Colon (tissue), 2 donors: Measurements from ENCODE around the gene DYRK1A.
A peak's percentile ranks its signal among the peaks of the same experiment; 100 is the strongest.

Source experiments
- FAIRE-seq: peaks from 2 replicates; lab custom pipeline; 2012; peaks lifted over from hg19 to GRCh38; lab: Jason Lieb, UNC
- donor health status: control.
- donor health status: control.

The DYRK1A gene

GRCh38 chr21:37419228-37419906 lies 52.8 kb downstream of the DYRK1A start:
- no peak for FAIRE-seq

- no peak for FAIRE-seq
Observed at GRCh38 chr21:37421306-37421705, 54.7 kb downstream of the DYRK1A start.

- FAIRE-seq, result no peak
Observed at GRCh38 chr21:37422382-37422781, 55.8 kb downstream of the DYRK1A start.

- no peak for FAIRE-seq
Observed at GRCh38 chr21:37423103-37423502, 56.5 kb downstream of the DYRK1A start.

GRCh38 chr21:37424396-37424795 lies 57.8 kb downstream of the DYRK1A start:
- no peak for FAIRE-seq

- peak; percentile 60 for FAIRE-seq
Observed at GRCh38 chr21:37425001-37425400, 58.4 kb downstream of the DYRK1A start.

- FAIRE-seq, result no peak
Observed at GRCh38 chr21:37425684-37426083, 59.1 kb downstream of the DYRK1A start.

- FAIRE-seq, result no peak
Observed at GRCh38 chr21:37427221-37427620, 60.6 kb downstream of the DYRK1A start.

- FAIRE-seq, result no peak
Observed at GRCh38 chr21:37429356-37429755, 62.8 kb downstream of the DYRK1A start.

GRCh38 chr21:37430184-37430821 lies 63.7 kb downstream of the DYRK1A start:
- no peak for FAIRE-seq

GRCh38 chr21:37431243-37431642 lies 64.7 kb downstream of the DYRK1A start:
- FAIRE-seq, result no peak

GRCh38 chr21:37432710-37433455 lies 66.3 kb downstream of the DYRK1A start:
- FAIRE-seq, result peak; percentile 31

GRCh38 chr21:37433456-37433840 lies 66.9 kb downstream of the DYRK1A start:
- no peak for FAIRE-seq

GRCh38 chr21:37435120-37435519 lies 68.5 kb downstream of the DYRK1A start:
- FAIRE-seq, result peak; percentile 60

- no peak for FAIRE-seq
Observed at GRCh38 chr21:37435711-37436110, 69.1 kb downstream of the DYRK1A start.

- FAIRE-seq, result no peak
Observed at GRCh38 chr21:37436174-37436573, 69.6 kb downstream of the DYRK1A start.

GRCh38 chr21:37437376-37438080 lies 71.0 kb downstream of the DYRK1A start:
- FAIRE-seq, result no peak

GRCh38 chr21:37443683-37444082 lies 77.1 kb downstream of the DYRK1A start:
- FAIRE-seq, result no peak

- no peak for FAIRE-seq
Observed at GRCh38 chr21:37445228-37445627, 78.7 kb downstream of the DYRK1A start.

- FAIRE-seq, result no peak
Observed at GRCh38 chr21:37446552-37446951, 80.0 kb downstream of the DYRK1A start.

- FAIRE-seq, result no peak
Observed at GRCh38 chr21:37447288-37447936, 80.8 kb downstream of the DYRK1A start.

- no peak for FAIRE-seq
Observed at GRCh38 chr21:37449302-37449937, 82.8 kb downstream of the DYRK1A start.
